Fibroblast of gingiva (primary cell): ENCODE results near the gene CD55.

Experiments used
- DNase-seq: peaks from one replicate; pipeline ENCODE4 v3.0.0-alpha.2; 2011; ENCODE audit warnings: low read depth

Gene CD55

DNA sequence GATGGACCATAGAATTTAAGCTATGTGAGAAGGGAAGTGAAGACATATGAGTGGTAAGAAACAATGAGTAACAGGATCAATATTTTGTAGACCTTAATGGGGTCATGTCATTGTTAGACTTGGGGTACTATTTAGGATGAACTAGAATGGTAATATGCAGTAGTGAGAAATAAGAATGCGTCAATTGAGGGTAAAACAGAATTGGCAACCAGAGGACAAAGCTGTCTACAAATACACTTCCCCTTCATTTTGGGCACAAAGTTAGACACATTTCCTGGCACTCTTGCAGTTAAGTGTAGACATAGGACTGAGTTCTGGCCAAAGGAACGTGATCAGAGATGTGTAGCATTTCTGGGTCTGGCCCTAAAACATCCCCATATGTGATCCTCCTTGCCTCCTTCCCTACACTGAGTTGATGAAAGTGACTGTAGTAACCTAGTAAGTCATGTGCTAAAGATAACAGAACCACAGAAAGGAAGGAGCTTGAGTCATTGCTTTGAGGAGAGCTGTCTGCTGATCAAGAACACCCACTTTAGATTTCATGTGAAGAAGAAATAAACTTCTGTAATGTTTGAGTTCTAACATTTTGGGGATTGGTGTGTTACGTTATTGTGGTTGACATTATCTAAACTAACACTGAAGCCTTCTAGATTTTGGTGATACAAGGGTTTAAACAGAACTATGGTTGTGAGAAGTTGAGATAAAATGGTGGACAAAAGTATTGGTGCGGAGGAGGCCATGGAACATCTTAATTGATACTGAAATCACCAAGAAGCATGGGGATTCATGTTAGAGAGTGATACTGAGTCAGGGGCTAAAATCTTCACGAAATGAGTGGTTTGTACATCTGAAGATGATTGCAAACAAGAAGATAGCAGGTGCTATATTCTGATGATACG lies 41.7 kb downstream of the CD55 start:
- no peak for DNase-seq

GRCh38 chr1:207363871-207364270 lies 42.4 kb downstream of the CD55 start:
- no peak for DNase-seq

DNA sequence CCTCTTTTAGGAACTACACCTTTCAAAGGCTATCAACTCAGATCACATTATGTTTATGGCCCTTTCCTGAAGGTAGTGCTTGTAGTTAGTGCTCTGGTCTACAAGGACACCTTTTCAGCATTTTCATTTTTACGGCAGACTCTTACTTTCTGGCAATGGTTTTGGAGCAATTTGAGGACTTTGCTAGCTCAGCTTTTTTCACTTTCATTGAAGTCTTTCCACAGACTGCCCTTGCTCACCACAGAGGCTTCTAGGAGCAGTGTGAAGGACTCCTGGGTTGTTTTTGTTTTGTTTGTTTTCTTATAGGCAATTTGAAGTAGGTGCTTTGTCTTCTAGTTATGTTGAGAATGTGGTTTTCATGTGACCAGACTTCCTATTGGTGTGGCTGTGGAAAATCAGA lies 43.1 kb downstream of the CD55 start:
- DNase-seq: no peak

DNA sequence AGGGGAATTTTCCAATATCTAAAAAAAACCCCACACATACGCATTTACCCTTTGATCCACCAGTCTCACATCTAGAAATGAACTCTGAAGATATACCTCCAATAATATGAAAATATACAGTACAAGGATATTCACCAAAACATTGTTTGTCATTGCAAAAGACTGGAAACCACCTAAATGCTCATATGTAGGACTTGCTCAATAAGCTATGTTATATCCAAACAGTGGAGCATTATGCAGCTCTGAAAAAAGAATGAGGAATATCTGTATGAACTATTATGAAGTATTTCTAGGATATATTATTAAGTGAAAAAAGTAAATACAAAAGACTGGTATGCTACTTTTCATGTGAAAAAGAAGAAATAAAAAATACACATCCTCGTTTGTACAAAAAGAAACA lies 43.6 kb downstream of the CD55 start:
- no peak for DNase-seq

- DNase-seq: peak; percentile 8
Measured at GRCh38 chr1:207366022-207366421, 44.5 kb downstream of the CD55 start.

- no peak for DNase-seq
Measured at GRCh38 chr1:207388721-207389120, 67.2 kb downstream of the CD55 start.

- no peak for DNase-seq
Measured at GRCh38 chr1:207389728-207390464, 68.4 kb downstream of the CD55 start.

DNA sequence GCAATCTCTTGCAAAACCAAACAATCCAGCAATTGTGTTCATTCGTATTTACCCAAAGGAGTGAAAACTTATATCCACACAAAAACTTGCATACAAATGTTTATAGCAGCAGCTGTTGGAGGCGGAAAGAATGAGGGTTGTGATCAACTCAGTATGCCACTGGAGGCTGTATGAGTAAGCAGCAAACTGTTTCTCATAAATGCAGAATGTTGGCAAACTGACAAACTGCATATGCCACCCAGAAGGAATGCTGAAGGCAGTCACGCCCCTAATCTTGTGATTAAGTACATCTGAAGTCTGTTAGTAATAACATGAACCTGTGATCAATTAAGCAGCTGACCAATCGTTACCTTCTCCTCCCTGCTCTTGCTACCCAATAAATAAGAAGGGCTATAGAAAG lies 72.1 kb downstream of the CD55 start:
- peak; percentile 99 for DNase-seq

- no peak for DNase-seq
Measured at GRCh38 chr1:207396168-207396746, 74.8 kb downstream of the CD55 start.

- no peak for DNase-seq
Measured at GRCh38 chr1:207397525-207397926, 76.0 kb downstream of the CD55 start.

GRCh38 chr1:207398986-207399385 lies 77.5 kb downstream of the CD55 start:
- DNase-seq: no peak

DNA sequence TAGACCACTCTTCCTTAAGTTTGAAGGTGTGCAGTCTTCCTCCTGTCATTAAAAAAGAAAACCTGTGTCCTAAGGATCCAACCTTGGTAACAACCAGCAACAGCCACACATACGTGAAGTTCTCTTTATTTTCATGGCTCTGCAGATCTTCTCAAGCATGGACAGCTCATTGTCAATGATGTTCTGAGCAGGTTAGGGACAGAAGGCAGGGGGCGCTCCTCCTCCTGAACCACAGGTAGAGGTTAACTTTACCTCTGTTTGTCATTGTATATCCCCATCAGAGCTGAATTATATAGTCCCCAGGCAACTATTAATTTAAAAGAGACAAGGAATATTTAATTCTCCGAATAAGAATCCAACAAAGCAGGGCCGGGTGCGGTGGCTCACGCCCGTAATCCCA lies 80.1 kb downstream of the CD55 start:
- DNase-seq: no peak

GRCh38 chr1:207402744-207403143 lies 81.3 kb downstream of the CD55 start:
- no peak for DNase-seq

DNA sequence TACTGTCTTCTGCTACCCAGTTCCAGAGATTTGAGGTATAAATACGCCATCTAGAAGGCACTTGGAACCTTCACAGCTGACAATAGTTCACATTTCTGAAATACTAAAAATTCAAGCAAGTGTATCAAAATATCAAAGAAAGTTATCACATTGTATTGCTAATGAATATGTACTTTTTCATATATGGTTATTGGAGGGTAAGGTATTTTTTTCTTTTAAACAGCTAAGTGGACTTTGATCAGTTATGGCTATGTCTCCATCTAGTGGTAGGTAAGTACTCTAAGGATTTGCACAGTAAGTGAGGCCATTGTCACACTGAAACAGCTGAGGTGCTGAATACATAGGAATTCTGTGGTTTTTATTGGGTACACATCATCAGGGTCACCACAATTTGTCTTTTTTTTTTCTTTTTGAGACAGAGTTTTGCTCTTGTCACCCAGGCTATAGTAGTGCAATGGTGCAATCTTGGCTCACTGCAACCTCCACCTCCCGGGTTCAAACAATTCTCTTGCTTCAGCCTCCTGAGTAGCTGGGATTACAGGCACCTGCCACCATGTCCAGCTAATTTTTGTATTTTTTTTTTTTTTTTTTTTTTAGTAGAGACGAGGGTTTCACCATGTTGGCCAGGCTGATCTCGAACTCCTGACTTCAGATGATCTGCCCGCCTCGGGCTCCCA lies 83.5 kb downstream of the CD55 start:
- peak; percentile 70 for DNase-seq

DNA sequence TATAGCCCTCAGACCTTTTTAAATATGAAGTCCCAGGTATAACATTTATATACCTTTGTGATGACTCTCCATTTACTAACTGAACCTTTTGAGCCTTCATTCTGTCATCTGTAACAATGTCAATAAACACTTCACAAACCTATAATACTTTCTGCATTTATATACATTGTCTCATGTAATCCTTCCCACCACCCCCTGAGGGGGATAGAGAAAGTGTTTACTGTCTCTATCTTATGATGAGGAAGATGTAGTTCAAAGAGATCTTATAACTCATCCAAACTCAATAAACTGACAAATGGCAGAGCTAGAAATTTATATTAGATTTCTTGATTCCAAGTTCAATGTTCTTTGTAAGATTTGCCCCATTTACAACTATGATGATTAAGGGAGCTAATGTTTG lies 84.3 kb downstream of the CD55 start:
- no peak for DNase-seq

GRCh38 chr1:207407655-207408260 lies 86.3 kb downstream of the CD55 start:
- DNase-seq: peak; percentile 63
